DMS 273 treated with DMSO at 0.1 percent for 48 hours (cell line): ENCODE results near the gene TMEM120A.

Experiments
- DNase-seq: peaks from one replicate; lab custom pipeline; 2025; lab: John Stamatoyannopoulos, UW

TMEM120A gene

GRCh38 chr7:75995052-75995471 is 667 bp upstream of the TMEM120A start:
- DNase-seq, result no peak

GRCh38 chr7:75993689-75994387 is 557 bp downstream of the TMEM120A start:
- DNase-seq, result no peak

GRCh38 chr7:75992083-75992755 is 2.2 kb downstream of the TMEM120A start:
- no peak for DNase-seq

- DNase-seq, result no peak
Measured at GRCh38 chr7:75991531-75992082, 2.8 kb downstream of the TMEM120A start.

GRCh38 chr7:75989500-75990388 is 4.7 kb downstream of the TMEM120A start:
- DNase-seq, result no peak

GRCh38 chr7:75988568-75989499 is 5.6 kb downstream of the TMEM120A start:
- DNase-seq, result no peak

GRCh38 chr7:75987805-75988567 is 6.4 kb downstream of the TMEM120A start:
- DNase-seq, result no peak

- DNase-seq, result no peak
Measured at GRCh38 chr7:75987026-75987804, 7.2 kb downstream of the TMEM120A start.

GRCh38 chr7:75986147-75986781 is 8.1 kb downstream of the TMEM120A start:
- no peak for DNase-seq

- no peak for DNase-seq
Measured at GRCh38 chr7:75985518-75986146, 8.8 kb downstream of the TMEM120A start.

- no peak for DNase-seq
Measured at GRCh38 chr7:75985009-75985517, 9.3 kb downstream of the TMEM120A start.

GRCh38 chr7:75984130-75985008 is 10.0 kb downstream of the TMEM120A start:
- DNase-seq, result no peak

GRCh38 chr7:75983471-75984129 is 10.8 kb downstream of the TMEM120A start:
- no peak for DNase-seq

- DNase-seq, result no peak
Measured at GRCh38 chr7:75982306-75983064, 11.9 kb downstream of the TMEM120A start.

- no peak for DNase-seq
Measured at GRCh38 chr7:75981453-75982305, 12.7 kb downstream of the TMEM120A start.

- DNase-seq, result no peak
Measured at GRCh38 chr7:75981203-75981452, 13.3 kb downstream of the TMEM120A start.
